K562 (cell line): ENCODE results near the gene NRDE2.

Source experiments
- ARID3A ChIP-seq: IDR thresholded peaks from 2 replicates; pipeline ENCODE4 v1.6.1; 2012; ENCODE audit warnings: low read depth, low read length, improper control_type of control experiment, borderline replicate concordance
- ATF3 ChIP-seq, 2 experiments: fragments of 450-650 bp in 1 of 2; sonication (generic) in 1 of 2; formaldehyde crosslinking in 1 of 2; IDR thresholded peaks in 1 of 2; conservative IDR thresholded peaks in 1 of 2; 2 replicates each; pipeline versions ENCODE4 v1.6.1 to v1.8.1; 2016 to 2023; ENCODE audit warnings: mild to moderate bottlenecking in 2 of 2, moderate library complexity in 2 of 2, inconsistent platforms in 1 of 2, missing genetic modification reagents in 1 of 2
- CTCF ChIP-seq, 3 experiments: IDR thresholded peaks in 2 of 3; conservative IDR thresholded peaks in 1 of 3; 2 replicates each; pipeline ENCODE4 v1.5.1; 2011 to 2012; ENCODE audit warnings: low read length in 3 of 3, mild to moderate bottlenecking in 3 of 3, control low read depth in 2 of 3, improper control_type of control experiment in 1 of 3, inconsistent platforms in 1 of 3, low read depth in 1 of 3, mixed read lengths in 1 of 3, moderate library complexity in 1 of 3; ENCODE audit not compliant: insufficient read depth in 2 of 3
- EGR1 ChIP-seq: fragments of 450-650 bp; conservative IDR thresholded peaks from 2 replicates; pipeline ENCODE4 v1.6.1; 2017; ENCODE audit warnings: mild to moderate bottlenecking
- MYC ChIP-seq, 2 experiments: fragments of 250-450 bp in 1 of 2; sonication (Bioruptor Pico) in 1 of 2; IDR thresholded peaks; 2 replicates each; pipeline versions ENCODE4 v1.5.1 to v1.6.1; 2012 to 2021; ENCODE audit warnings: low read depth in 2 of 2, borderline replicate concordance in 1 of 2, improper control_type of control experiment in 1 of 2, low read length in 1 of 2, mild to moderate bottlenecking in 1 of 2, moderate library complexity in 1 of 2
- RBBP5 ChIP-seq: fragments of 200-600 bp; sonication (generic); IDR thresholded peaks from 2 replicates; pipeline ENCODE4 v1.6.1; 2012; ENCODE audit warnings: borderline replicate concordance, mild to moderate bottlenecking, low read length, control low read depth, inconsistent platforms; ENCODE audit not compliant: insufficient read depth, poor library complexity, severe bottlenecking
- ZNF707 ChIP-seq: fragments of 250-450 bp; sonication (Bioruptor Pico); conservative IDR thresholded peaks from 2 replicates; pipeline ENCODE4 v1.8.0; 2022; ENCODE audit warnings: inconsistent platforms, mild to moderate bottlenecking, moderate library complexity

- no peak for TF ChIP-seq ZNF707
- TF ChIP-seq MYC (IDR thresholded peaks at IDR 0.05; ENCODE audit: low read depth, low read length), result no peak
- no peak for TF ChIP-seq MYC (CRISPR knock-in tag; IDR thresholded peaks at IDR 0.05; ENCODE audit: borderline replicate concordance, low read depth)
- TF ChIP-seq ARID3A, result no peak
- no peak for TF ChIP-seq EGR1
- TF ChIP-seq RBBP5, result no peak
- TF ChIP-seq CTCF (IDR thresholded peaks at IDR 0.05 in 2 of 3, conservative IDR thresholded peaks at IDR 0.05 in 1 of 3; ENCODE audit: insufficient read depth in 2 of 3, low read depth in 1 of 3, low read length in 3 of 3), result no peak
- TF ChIP-seq ATF3 (IDR thresholded peaks at IDR 0.05), result no peak
- no peak for TF ChIP-seq ATF3 (CRISPR knock-in tag; conservative IDR thresholded peaks at IDR 0.05)
Measured at GRCh38 chr14:90362558-90362896, 30.8 kb upstream of the NRDE2 start.
